SK-N-MC (cell line): ENCODE measurements around the gene PPP1R1B.

Source experiments
- EZH2 ChIP-seq: fragments of 200-600 bp; sonication (generic); IDR thresholded peaks from one replicate; pipeline ENCODE4 v1.6.1; 2017; ENCODE audit warnings: antibody characterized with exemption
- FOXP2 ChIP-seq: optimal IDR thresholded peaks from 2 replicates; pipeline ENCODE3; 2011; ENCODE audit warnings: mild to moderate bottlenecking, moderate library complexity; ENCODE audit not compliant: insufficient read depth; ENCODE audit errors: extremely low read length, control extremely low read depth
- POLR2AphosphoS5 ChIP-seq: IDR thresholded peaks from 2 replicates; pipeline ENCODE4 v1.6.1; 2012; ENCODE audit warnings: mild to moderate bottlenecking, low read depth, low read length, borderline replicate concordance

- TF ChIP-seq EZH2 (no peak), POLR2AphosphoS5 (no peak), FOXP2 (no peak)
These were observed 26.0 kb downstream of the PPP1R1B start for GRCh38 chr17:39652587-39653315.
